Measurements from ENCODE around the gene TMCC3. TPM values are rescaled to one million over a fixed set of nuclear protein-coding genes. Genes with fewer than 3 reads are reported as not detected.

TMCC3 gene, protein sequence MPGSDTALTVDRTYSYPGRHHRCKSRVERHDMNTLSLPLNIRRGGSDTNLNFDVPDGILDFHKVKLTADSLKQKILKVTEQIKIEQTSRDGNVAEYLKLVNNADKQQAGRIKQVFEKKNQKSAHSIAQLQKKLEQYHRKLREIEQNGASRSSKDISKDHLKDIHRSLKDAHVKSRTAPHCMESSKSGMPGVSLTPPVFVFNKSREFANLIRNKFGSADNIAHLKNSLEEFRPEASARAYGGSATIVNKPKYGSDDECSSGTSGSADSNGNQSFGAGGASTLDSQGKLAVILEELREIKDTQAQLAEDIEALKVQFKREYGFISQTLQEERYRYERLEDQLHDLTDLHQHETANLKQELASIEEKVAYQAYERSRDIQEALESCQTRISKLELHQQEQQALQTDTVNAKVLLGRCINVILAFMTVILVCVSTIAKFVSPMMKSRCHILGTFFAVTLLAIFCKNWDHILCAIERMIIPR
- total RNA-seq (2021) (0.24 and 0.49 TPM in 2 replicates), Bru-seq, nascent RNA (percentile 16 among the genes with signal in this experiment), BruChase-seq, experiment 1, labeled RNA remaining after a 2-hour chase (percentile 14 among the genes with signal in this experiment), BruChase-seq, experiment 2, labeled RNA remaining after a 6-hour chase (percentile 12 among the genes with signal in this experiment)
- long read RNA-seq: 0 reads

DNA sequence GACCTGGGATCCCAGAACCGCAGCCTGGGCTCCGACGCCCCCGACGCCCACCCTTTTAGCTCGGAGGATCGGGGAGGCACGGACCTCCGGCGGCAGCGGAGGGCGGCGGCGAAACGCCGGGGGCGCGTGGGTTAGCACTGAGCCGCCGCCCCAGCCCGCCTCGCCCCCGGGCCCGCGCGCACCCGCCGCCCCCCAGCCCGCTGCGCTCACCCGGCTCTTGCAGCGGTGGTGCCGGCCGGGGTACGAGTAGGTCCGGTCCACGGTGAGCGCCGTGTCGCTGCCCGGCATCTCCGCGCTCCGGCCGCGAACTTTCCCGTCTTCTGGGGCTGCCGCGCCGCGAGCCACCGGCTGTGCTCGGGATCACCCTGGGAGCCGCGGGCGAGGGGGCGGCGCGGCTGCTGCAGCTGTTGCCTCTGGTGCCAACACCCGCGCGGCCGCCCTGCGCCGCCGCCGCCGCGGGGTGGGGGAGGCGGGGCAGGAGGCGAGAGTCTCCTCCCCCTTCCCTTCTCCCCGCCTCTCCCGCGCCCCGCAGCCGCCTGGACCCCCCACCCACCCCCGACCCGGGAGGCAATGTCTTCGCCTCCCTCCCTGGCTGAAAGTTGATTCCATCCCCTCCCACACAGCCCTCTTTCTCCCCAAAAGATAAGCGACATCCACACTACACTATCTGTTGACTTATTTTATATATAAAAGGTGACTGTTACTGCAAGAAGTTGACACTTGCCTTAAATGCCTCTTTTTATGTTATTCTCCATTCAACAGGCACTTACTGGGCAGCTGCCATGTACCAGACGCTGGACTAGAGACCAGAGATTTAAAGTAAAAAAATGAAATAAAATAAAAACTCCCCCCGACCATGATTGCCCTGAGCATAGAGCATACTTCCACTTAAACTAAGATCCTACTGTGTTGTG lies at the start of gene TMCC3:
TMCC3 (minus strand) TSS at position 415 of the 914 bp plus-strand sequence; CDS start at position 288, 127 bp downstream.
- Histone ChIP-seq H3K36me3 (ENCODE audit: insufficient read depth, low read length, poor library complexity, severe bottlenecking) (no peaks in the 10 kb centered on the region), H3K4me3 (ENCODE audit: low read depth, low read length, poor library complexity, severe bottlenecking) (peak within 1 kb of the TSS; percentile 49), H3K27ac (ENCODE audit: low read depth, low read length, poor library complexity, severe bottlenecking) (no peak within 1 kb of the TSS), H3K27me3 (replicated peaks; ENCODE audit: insufficient read depth, low read depth, low read length, poor library complexity) (peaks cover 41% of the 10 kb centered on the region), H3K9me3 (ENCODE audit: low read depth, low read length, poor library complexity, severe bottlenecking) (no peaks in the 10 kb centered on the region), H3K4me1 (ENCODE audit: insufficient read depth, low read length, poor library complexity, severe bottlenecking) (no peaks in the 10 kb centered on the region)
- BruUV-seq (replicated peaks): no TSS peak
- no peak for TF ChIP-seq EZH2 (IDR thresholded peaks at IDR 0.05; ENCODE audit: borderline replicate concordance, low read depth, low read length, poor library complexity, severe bottlenecking)
- TF ChIP-seq, protein P1, sequence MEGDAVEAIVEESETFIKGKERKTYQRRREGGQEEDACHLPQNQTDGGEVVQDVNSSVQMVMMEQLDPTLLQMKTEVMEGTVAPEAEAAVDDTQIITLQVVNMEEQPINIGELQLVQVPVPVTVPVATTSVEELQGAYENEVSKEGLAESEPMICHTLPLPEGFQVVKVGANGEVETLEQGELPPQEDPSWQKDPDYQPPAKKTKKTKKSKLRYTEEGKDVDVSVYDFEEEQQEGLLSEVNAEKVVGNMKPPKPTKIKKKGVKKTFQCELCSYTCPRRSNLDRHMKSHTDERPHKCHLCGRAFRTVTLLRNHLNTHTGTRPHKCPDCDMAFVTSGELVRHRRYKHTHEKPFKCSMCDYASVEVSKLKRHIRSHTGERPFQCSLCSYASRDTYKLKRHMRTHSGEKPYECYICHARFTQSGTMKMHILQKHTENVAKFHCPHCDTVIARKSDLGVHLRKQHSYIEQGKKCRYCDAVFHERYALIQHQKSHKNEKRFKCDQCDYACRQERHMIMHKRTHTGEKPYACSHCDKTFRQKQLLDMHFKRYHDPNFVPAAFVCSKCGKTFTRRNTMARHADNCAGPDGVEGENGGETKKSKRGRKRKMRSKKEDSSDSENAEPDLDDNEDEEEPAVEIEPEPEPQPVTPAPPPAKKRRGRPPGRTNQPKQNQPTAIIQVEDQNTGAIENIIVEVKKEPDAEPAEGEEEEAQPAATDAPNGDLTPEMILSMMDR (conservative IDR thresholded peaks at IDR 0.05; ENCODE audit: low read depth, low read length): no peak
- ChIA-PET CTCF (interaction anchor here (0.7 kb wide), 1 partner anchor 18 kb away, joined by 5 read pairs; no protein-coding TSS in a partner anchor), POLR2A (ENCODE audit: low non-redundant PET) (no interaction called here)
- intact Hi-C loops (cut with micrococcal nuclease; ENCODE audit: unreplicated experiment): no loop called here
- peak; percentile 47 for DNase-seq (ENCODE audit: low spot score)

DNA sequence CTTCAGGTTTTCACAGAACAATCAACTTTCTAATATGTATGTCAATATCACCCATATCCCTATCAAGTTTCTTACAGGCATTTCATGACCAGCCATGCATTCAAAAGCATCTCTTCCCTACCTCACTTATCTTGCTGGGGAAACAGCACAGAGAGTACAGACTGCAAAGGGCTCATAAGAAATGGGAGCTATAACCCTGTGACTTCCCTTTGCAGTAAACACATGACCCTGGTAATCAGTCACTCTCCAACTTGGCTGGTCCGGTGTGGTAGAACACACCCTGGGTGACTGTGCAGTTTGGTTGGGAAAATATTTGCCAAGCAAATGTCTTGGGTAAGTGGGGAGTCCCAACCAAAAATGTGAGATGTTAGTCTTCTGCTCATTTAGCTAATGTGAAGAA lies 49.4 kb upstream of the TMCC3 start:
- ChIA-PET POLR2A (ENCODE audit: low non-redundant PET) (no interaction called here), CTCF (no interaction called here)
- intact Hi-C loops (cut with micrococcal nuclease; ENCODE audit: unreplicated experiment): no loop called here

DNA sequence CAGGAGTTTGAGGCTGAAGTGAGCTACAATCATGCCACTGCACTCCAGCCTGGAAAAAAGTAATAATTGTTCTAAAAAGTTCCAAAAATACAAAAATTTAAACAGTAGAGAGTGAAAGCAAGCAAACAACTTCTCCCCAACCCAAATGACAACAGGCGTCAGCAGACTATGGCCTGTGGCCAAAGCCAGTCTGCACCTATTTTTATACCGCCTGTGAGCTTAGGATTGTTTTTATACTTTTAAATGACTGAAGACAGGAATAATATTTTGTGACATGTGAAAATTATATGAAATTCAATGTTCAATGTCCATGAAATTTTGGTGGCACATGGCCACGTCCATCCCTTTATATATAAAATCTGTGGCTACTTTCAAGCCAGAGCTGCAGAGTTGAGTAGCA lies 48.2 kb upstream of the TMCC3 start:
- Histone ChIP-seq H3K27ac (ENCODE audit: low read depth, low read length, poor library complexity, severe bottlenecking) (no peak overlapping the region), H3K4me1 (ENCODE audit: insufficient read depth, low read length, poor library complexity, severe bottlenecking) (no peaks in the 10 kb centered on the region), H3K4me3 (ENCODE audit: low read depth, low read length, poor library complexity, severe bottlenecking) (no peak overlapping the region), H3K27me3 (replicated peaks; ENCODE audit: insufficient read depth, low read depth, low read length, poor library complexity) (peaks cover 2% of the 10 kb centered on the region), H3K9me3 (ENCODE audit: low read depth, low read length, poor library complexity, severe bottlenecking) (no peaks in the 10 kb centered on the region), H3K36me3 (ENCODE audit: insufficient read depth, low read length, poor library complexity, severe bottlenecking) (no peaks in the 10 kb centered on the region)
- no peak for DNase-seq (ENCODE audit: low spot score)
- intact Hi-C loops (cut with micrococcal nuclease; ENCODE audit: unreplicated experiment): no loop called here
- ChIA-PET POLR2A (ENCODE audit: low non-redundant PET) (no interaction called here), CTCF (no interaction called here)
- no TSS peak for BruUV-seq (replicated peaks)
- TF ChIP-seq, protein P1 (conservative IDR thresholded peaks at IDR 0.05; ENCODE audit: low read depth, low read length): no peak
- TF ChIP-seq EZH2 (IDR thresholded peaks at IDR 0.05; ENCODE audit: borderline replicate concordance, low read depth, low read length, poor library complexity, severe bottlenecking): no peak

More for the DNA sequence above, 49.4 kb upstream of the TMCC3 start:
- Histone ChIP-seq H3K36me3 (ENCODE audit: insufficient read depth, low read length, poor library complexity, severe bottlenecking) (no peaks in the 10 kb centered on the region), H3K27ac (ENCODE audit: low read depth, low read length, poor library complexity, severe bottlenecking) (no peak overlapping the region), H3K4me3 (ENCODE audit: low read depth, low read length, poor library complexity, severe bottlenecking) (no peak overlapping the region), H3K9me3 (ENCODE audit: low read depth, low read length, poor library complexity, severe bottlenecking) (no peaks in the 10 kb centered on the region), H3K27me3 (replicated peaks; ENCODE audit: insufficient read depth, low read depth, low read length, poor library complexity) (no peaks in the 10 kb centered on the region), H3K4me1 (ENCODE audit: insufficient read depth, low read length, poor library complexity, severe bottlenecking) (no peaks in the 10 kb centered on the region)
- TF ChIP-seq, protein P1 (conservative IDR thresholded peaks at IDR 0.05; ENCODE audit: low read depth, low read length): no peak
- TF ChIP-seq EZH2 (IDR thresholded peaks at IDR 0.05; ENCODE audit: borderline replicate concordance, low read depth, low read length, poor library complexity, severe bottlenecking): no peak
- no TSS peak for BruUV-seq (replicated peaks)
- DNase-seq (ENCODE audit: low spot score): no peak
